ENCODE data around the gene ZFPM1.

GRCh38 chr16:88415713-88416323, 37.3 kb upstream of the ZFPM1 start:
- TF ChIP-seq CTCF (IDR thresholded peaks at IDR 0.05) = no peak
- TF ChIP-seq POLR2A (IDR thresholded peaks at IDR 0.05) = no peak
- no peak for TF ChIP-seq POLR2AphosphoS5 (IDR thresholded peaks at IDR 0.05)
